SK-N-SH (cell line): ENCODE data around the gene PTPRS. TPM values are rescaled to one million over a fixed set of nuclear protein-coding genes. Genes with fewer than 3 reads are reported as not detected.

ENCODE experiments used
- CTCF ChIA-PET: fragments of 300-600, 350-600 bp; formaldehyde crosslinking; extraction: SDS; loops from one replicate; lab custom pipeline; 2021; lab: Yijun Ruan, JAX
- POLR2A ChIA-PET: fragments of 350-600 bp; sonication (Branson Sonifier 250); formaldehyde crosslinking; extraction: SDS; loops from one replicate; lab custom pipeline; 2020; ENCODE audit warnings: antibody characterized with exemption, inconsistent platforms; lab: Yijun Ruan, JAX
- DNase-seq: peaks from one replicate; pipeline ENCODE4 v3.0.0; 2012
- H2AFZ ChIP-seq: fragments of 200-600 bp; sonication (generic); 2 replicates; pipeline ENCODE4 v1.8.1; 2016; ENCODE audit warnings: antibody characterized with exemption, mild to moderate bottlenecking, low read depth
- H3F3A ChIP-seq: fragments of 200-600 bp; sonication (generic); replicated peaks from 2 replicates; pipeline ENCODE3; 2016; ENCODE audit warnings: antibody characterized with exemption, mild to moderate bottlenecking; ENCODE audit not compliant: insufficient read depth
- H3K27ac ChIP-seq, 2 experiments: fragments of 200-500 bp in 1 of 2; fragments of 200-600 bp in 1 of 2; sonication (Bioruptor generic) in 1 of 2; sonication (generic), shearing (Covaris generic) in 1 of 2; 2 replicates each; pipeline versions ENCODE4 v1.5.1 to v1.6.1; 2014 to 2016; ENCODE audit warnings: low read depth in 2 of 2, inconsistent platforms in 1 of 2, low read length in 1 of 2, mild to moderate bottlenecking in 1 of 2, mixed read lengths in 1 of 2
- H3K27me3 ChIP-seq: fragments of 200-600 bp; sonication (generic), shearing (Covaris generic); 2 replicates; pipeline ENCODE4 v1.6.1; 2016; ENCODE audit warnings: mixed run types; ENCODE audit not compliant: insufficient read depth
- H3K36me3 ChIP-seq, 2 experiments: fragments of 200-500 bp in 1 of 2; fragments of 200-600 bp in 1 of 2; sonication (Bioruptor generic) in 1 of 2; sonication (generic) in 1 of 2; replicated peaks in 1 of 2; 2 replicates each; pipeline versions ENCODE3 to v1.5.1; 2014 to 2016; ENCODE audit warnings: low read length in 1 of 2, mild to moderate bottlenecking in 1 of 2; ENCODE audit not compliant: insufficient read depth in 2 of 2, control insufficient read depth in 1 of 2
- H3K4me1 ChIP-seq, 2 experiments: fragments of 200-500 bp in 1 of 2; fragments of 200-600 bp in 1 of 2; sonication (Bioruptor generic) in 1 of 2; sonication (generic), shearing (Covaris generic) in 1 of 2; 2 replicates each; pipeline versions ENCODE4 v1.5.1 to v1.6.1; 2014 to 2016; ENCODE audit warnings: low read depth in 1 of 2, low read length in 1 of 2, mixed run types in 1 of 2; ENCODE audit not compliant: insufficient read depth in 2 of 2, control insufficient read depth in 1 of 2
- H3K4me2 ChIP-seq: fragments of 200-600 bp; sonication (generic), shearing (Covaris generic); 2 replicates; pipeline ENCODE4 v1.6.1; 2017; ENCODE audit warnings: mixed run types
- H3K4me3 ChIP-seq, 2 experiments: fragments of 200-500 bp in 1 of 2; fragments of 200-600 bp in 1 of 2; sonication (Bioruptor generic) in 1 of 2; sonication (generic), shearing (Covaris generic) in 1 of 2; 2 replicates each; pipeline versions ENCODE4 v1.5.1 to v1.8.1; 2014 to 2016; ENCODE audit warnings: low read depth in 2 of 2, inconsistent platforms in 1 of 2, low read length in 1 of 2, mild to moderate bottlenecking in 1 of 2, mixed read lengths in 1 of 2, moderate library complexity in 1 of 2
- H3K79me2 ChIP-seq: fragments of 200-600 bp; sonication (generic); 2 replicates; pipeline ENCODE4 v1.8.1; 2017; ENCODE audit warnings: mild to moderate bottlenecking; ENCODE audit not compliant: insufficient read depth
- H3K9ac ChIP-seq: fragments of 200-600 bp; sonication (generic); 2 replicates; pipeline ENCODE4 v1.6.1; 2017; ENCODE audit warnings: mixed run types
- H3K9me2 ChIP-seq: fragments of 200-600 bp; sonication (generic); 2 replicates; pipeline ENCODE4 v1.6.1; 2017; ENCODE audit warnings: mixed run types
- H3K9me3 ChIP-seq: fragments of 200-600 bp; sonication (generic); 2 replicates; pipeline ENCODE4 v1.6.1; 2017; ENCODE audit warnings: mixed run types, mild to moderate bottlenecking, moderate library complexity
- H4K20me1 ChIP-seq: fragments of 200-600 bp; sonication (generic); 2 replicates; pipeline ENCODE4 v1.6.1; 2017; ENCODE audit warnings: mild to moderate bottlenecking, mixed run types; ENCODE audit not compliant: insufficient read depth
- ELF1 ChIP-seq: IDR thresholded peaks from 2 replicates; pipeline ENCODE4 v1.4.0; 2012
- EP300 ChIP-seq, 2 experiments: IDR thresholded peaks; 2 replicates each; pipeline versions ENCODE4 v1.4.0 to v1.6.1; 2012; ENCODE audit warnings: borderline replicate concordance in 1 of 2, low read depth in 1 of 2, low read length in 1 of 2
- FOSL2 ChIP-seq: IDR thresholded peaks from 2 replicates; pipeline ENCODE4 v1.4.0; 2012; ENCODE audit warnings: low read depth, mild to moderate bottlenecking, moderate library complexity, borderline replicate concordance
- FOXJ3 ChIP-seq: sonication (generic); formaldehyde crosslinking; IDR thresholded peaks from 2 replicates; pipeline ENCODE4 v1.5.1; 2020; ENCODE audit warnings: mild to moderate bottlenecking, missing genetic modification reagents
- NFIC ChIP-seq: IDR thresholded peaks from 2 replicates; pipeline ENCODE4 v1.4.0; 2012; ENCODE audit warnings: borderline replicate concordance
- POLR2AphosphoS5 ChIP-seq: IDR thresholded peaks from 2 replicates; pipeline ENCODE4 v1.6.1; 2012; ENCODE audit warnings: low read depth, low read length
- RAD21 ChIP-seq: IDR thresholded peaks from 2 replicates; pipeline ENCODE4 v1.6.1; 2012; ENCODE audit warnings: mild to moderate bottlenecking, low read length
- SIN3A ChIP-seq: IDR thresholded peaks from 2 replicates; pipeline ENCODE4 v1.6.1; 2012; ENCODE audit warnings: low read depth, mild to moderate bottlenecking, low read length, moderate library complexity, borderline replicate concordance
- TAF1 ChIP-seq: IDR thresholded peaks from 2 replicates; pipeline ENCODE4 v1.6.1; 2012; ENCODE audit warnings: low read depth, mild to moderate bottlenecking, low read length, moderate library complexity, borderline replicate concordance
- YY1 ChIP-seq: IDR thresholded peaks from 2 replicates; pipeline ENCODE4 v1.4.0; 2012; ENCODE audit warnings: low read depth, mild to moderate bottlenecking
- WGBS: methylation state at CpG from one replicate; pipeline ENCODE4 v1.1.6; 2017; ENCODE audit warnings: low lambda C conversion rate; 5-methylcytosine and 5-hydroxymethylcytosine counted together
- polyA plus RNA-seq, 3 experiments: library from polyadenylated mRNA; depleted of rRNA; stranded (reverse); fragments of >200 nt; gene quantifications; 2 replicates each; pipeline ENCODE4 v1.2.3, GENCODE V29; 2012
- TF ChIP-seq, protein P1 (sequence below): fragments of 150-350 bp; IDR thresholded peaks from 2 replicates; pipeline ENCODE4 v1.6.1; 2017; ENCODE audit warnings: antibody characterized with exemption, low read length, low read depth, borderline replicate concordance
- TF ChIP-seq, protein P2 (sequence below): IDR thresholded peaks from 2 replicates; pipeline ENCODE4 v1.4.0; 2012; ENCODE audit warnings: low read depth, borderline replicate concordance

The PTPRS gene
- polyA plus RNA-seq, 1 of the 3 experiments (the other 2 are of a cell fraction) = 91.0 TPM

DNA sequence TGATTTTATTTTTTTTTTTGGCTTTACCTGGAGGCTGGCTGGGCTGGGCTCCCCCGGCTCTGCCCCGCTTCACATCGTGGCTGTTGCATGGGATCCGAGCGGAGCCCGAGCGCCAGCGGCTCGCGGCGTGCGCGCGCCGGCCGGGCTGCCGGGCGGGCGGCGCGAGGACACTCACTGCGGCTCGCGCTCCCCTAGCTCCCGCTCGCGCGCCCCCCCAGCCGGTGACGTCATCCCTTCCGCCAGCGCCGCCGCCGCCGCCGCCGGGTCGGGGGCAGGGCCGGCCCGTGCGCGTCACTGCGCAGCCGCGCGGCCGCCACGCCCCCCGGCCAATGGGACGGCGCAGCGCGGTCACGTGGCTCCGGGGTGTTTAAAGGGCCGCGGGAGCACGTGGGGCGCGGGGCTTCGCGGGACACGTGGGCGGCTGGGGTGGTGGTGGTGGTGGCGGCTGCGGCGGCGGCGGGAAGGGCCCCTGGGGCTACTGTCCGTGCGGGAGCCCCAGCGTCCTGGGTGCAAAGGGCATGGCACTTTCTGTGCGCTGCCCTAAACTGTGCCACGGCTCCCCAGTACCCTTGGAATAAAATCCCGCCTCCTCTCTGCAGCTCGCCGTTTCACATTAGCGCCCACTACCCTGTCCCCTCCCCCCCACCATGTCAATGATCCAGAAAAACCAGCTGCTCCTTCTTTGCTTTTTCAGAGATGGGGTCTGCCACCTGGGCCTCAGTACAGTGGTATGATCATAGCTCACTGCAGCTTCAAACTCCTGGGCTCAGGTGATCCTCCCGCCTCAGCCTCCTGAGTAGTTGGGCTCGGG, at the start of gene PTPRS (continued):
- TF ChIP-seq FOXJ3 (CRISPR knock-in tag) (0 out of 2 replicates have a peak, but pooled peaks have one; percentile 48), NFIC (no peak), EP300 (IDR thresholded peaks at IDR 0.05; ENCODE audit: borderline replicate concordance in 1 of 2, low read depth in 1 of 2, low read length in 1 of 2) (no peak), FOSL2 (0 out of 2 replicates have a peak, but pooled peaks have one; percentile 7), ELF1 (no peak), YY1 (no peak), SIN3A (no peak)
- TF ChIP-seq, protein P1, sequence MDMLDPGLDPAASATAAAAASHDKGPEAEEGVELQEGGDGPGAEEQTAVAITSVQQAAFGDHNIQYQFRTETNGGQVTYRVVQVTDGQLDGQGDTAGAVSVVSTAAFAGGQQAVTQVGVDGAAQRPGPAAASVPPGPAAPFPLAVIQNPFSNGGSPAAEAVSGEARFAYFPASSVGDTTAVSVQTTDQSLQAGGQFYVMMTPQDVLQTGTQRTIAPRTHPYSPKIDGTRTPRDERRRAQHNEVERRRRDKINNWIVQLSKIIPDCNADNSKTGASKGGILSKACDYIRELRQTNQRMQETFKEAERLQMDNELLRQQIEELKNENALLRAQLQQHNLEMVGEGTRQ = peak; percentile 78
- TF ChIP-seq, protein P2, sequence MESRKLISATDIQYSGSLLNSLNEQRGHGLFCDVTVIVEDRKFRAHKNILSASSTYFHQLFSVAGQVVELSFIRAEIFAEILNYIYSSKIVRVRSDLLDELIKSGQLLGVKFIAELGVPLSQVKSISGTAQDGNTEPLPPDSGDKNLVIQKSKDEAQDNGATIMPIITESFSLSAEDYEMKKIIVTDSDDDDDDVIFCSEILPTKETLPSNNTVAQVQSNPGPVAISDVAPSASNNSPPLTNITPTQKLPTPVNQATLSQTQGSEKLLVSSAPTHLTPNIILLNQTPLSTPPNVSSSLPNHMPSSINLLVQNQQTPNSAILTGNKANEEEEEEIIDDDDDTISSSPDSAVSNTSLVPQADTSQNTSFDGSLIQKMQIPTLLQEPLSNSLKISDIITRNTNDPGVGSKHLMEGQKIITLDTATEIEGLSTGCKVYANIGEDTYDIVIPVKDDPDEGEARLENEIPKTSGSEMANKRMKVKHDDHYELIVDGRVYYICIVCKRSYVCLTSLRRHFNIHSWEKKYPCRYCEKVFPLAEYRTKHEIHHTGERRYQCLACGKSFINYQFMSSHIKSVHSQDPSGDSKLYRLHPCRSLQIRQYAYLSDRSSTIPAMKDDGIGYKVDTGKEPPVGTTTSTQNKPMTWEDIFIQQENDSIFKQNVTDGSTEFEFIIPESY = no peak

GRCh38 chr19:5389353-5389752, 48.7 kb upstream of the PTPRS start:
- no peak for DNase-seq
- POLR2A ChIA-PET = no interaction called here

DNA sequence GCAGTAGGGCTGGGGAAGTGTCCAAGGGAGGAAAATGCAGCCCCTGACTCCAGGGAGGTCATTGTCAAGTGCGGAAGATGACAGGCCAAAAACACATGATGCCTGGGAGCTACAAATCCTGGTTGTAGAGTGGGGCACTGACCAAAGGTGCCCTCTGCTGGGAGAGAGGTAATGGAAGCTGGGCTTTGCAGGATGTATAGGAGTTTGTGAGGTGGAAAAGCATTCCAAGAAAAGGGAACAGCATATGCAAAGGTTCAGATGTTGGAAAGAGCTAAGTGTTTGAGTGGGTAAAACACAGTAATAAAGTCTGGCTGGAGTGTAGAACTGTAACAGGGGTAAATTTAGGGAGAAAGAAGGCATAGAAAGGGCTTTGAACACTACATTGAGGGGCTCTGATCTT, 46.9 kb upstream of the PTPRS start:
- Histone ChIP-seq H3K36me3 (no peaks in the 10 kb centered on the region), H3K4me1 (peaks cover 0 to 3% of the 10 kb centered on the region in 2 experiments; a peak in 1 of 4 replicates), H3K9me3 (no peaks in the 10 kb centered on the region), H3K4me3 (no peak overlapping the region), H3K4me2 (no peak overlapping the region), H3F3A (no peaks in the 10 kb centered on the region), H4K20me1 (no peaks in the 10 kb centered on the region), H3K79me2 (no peaks in the 10 kb centered on the region)
- DNase-seq = no peak
- no peak for TF ChIP-seq TAF1
- no peak for TF ChIP-seq NFIC
- no peak for TF ChIP-seq EP300 (IDR thresholded peaks at IDR 0.05; ENCODE audit: borderline replicate concordance in 1 of 2, low read depth in 1 of 2, low read length in 1 of 2)
- TF ChIP-seq, all 33 proteins: peak for 0
- Histone ChIP-seq H3K27ac (no peak overlapping the region), H3K9me2 (no peaks in the 10 kb centered on the region), H3K9ac (no peak overlapping the region), H3K27me3 (peaks cover 2% of the 10 kb centered on the region; the same call in 1 of the 2 replicates), H2AFZ (no peak overlapping the region)
- CTCF ChIA-PET = interaction anchor here (1.2 kb wide), 2 partner anchors 10 kb away, joined by 3 to 5 read pairs; no protein-coding TSS in a partner anchor
- 36% methylated on average over 1 of the region's 1 CpG for WGBS
- POLR2A ChIA-PET = no interaction called here

More at GRCh38 chr19:5389353-5389752, 48.7 kb upstream of the PTPRS start:
- Histone ChIP-seq H3K4me1 (peaks cover 0 to 5% of the 10 kb centered on the region in 2 experiments; a peak in 1 of 4 replicates), H2AFZ (no peak overlapping the region), H3F3A (no peaks in the 10 kb centered on the region), H3K9me3 (no peaks in the 10 kb centered on the region), H4K20me1 (no peaks in the 10 kb centered on the region), H3K27me3 (peaks cover 15% of the 10 kb centered on the region; the same call in 1 of the 2 replicates), H3K4me2 (no peak overlapping the region), H3K36me3 (no peaks in the 10 kb centered on the region), H3K9ac (no peak overlapping the region), H3K9me2 (no peaks in the 10 kb centered on the region), H3K27ac (no peak overlapping the region), H3K4me3 (no peak overlapping the region), H3K79me2 (no peaks in the 10 kb centered on the region)
- CTCF ChIA-PET = interaction anchor here (0.6 to 1.7 kb wide), 2 partner anchors 12 to 101 kb away, joined by 3 to 8 read pairs; no protein-coding TSS in a partner anchor
- WGBS = 58% methylated on average over 6 of the region's 6 CpGs
- TF ChIP-seq POLR2AphosphoS5 (no peak), FOSL2 (no peak), RAD21 (no peak)
